ENCODE results near the gene SBK3.

Gene SBK3

DNA sequence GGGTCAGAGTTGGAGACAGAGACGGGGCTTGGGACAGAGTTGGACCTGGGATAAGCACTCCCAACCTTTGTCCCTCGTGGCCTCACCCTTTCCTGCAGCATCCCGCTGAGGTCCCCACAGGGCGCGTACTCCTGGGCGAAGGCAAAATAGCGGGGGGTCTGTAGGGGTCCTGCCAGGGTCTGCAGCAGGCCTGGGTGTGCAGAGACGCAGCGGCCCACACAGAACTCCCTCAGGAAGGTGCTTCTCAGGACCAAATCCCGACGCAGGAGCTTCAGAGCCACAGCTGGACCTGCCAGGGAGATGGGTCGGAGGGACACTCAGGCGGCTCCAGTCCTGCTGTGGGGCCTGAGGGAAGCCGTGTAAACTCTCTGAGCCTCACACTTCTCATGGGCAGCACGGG lies 1.3 kb downstream of the SBK3 start:
- TF ChIP-seq ZFX (IDR thresholded peaks at IDR 0.05; ENCODE audit: borderline replicate concordance): no peak
- TF ChIP-seq, protein P1, sequence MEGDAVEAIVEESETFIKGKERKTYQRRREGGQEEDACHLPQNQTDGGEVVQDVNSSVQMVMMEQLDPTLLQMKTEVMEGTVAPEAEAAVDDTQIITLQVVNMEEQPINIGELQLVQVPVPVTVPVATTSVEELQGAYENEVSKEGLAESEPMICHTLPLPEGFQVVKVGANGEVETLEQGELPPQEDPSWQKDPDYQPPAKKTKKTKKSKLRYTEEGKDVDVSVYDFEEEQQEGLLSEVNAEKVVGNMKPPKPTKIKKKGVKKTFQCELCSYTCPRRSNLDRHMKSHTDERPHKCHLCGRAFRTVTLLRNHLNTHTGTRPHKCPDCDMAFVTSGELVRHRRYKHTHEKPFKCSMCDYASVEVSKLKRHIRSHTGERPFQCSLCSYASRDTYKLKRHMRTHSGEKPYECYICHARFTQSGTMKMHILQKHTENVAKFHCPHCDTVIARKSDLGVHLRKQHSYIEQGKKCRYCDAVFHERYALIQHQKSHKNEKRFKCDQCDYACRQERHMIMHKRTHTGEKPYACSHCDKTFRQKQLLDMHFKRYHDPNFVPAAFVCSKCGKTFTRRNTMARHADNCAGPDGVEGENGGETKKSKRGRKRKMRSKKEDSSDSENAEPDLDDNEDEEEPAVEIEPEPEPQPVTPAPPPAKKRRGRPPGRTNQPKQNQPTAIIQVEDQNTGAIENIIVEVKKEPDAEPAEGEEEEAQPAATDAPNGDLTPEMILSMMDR (IDR thresholded peaks at IDR 0.05): no peak
- H3K27ac ChIP-seq: no peak overlapping the region

DNA sequence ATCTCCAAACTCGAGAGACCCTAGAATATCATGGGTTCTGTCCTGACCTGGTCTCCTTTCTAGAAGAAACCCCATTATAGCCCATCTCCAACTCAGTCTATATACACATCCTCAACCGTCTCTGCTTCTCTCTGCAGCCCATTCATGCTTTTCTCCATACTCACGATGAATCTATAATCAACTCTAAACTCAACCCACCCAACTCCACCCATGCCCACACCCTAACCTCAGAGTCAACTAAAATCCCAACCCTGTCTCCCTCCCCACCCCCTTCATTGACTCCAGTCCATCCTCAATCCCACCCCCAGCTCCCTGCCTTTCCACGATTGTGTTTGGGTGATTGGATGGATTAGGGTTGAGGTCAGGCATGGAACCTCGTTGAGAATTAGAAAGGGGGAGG lies 1.8 kb downstream of the SBK3 start:
- H3K27ac ChIP-seq: no peak overlapping the region
- TF ChIP-seq, protein P1 (IDR thresholded peaks at IDR 0.05): no peak
- TF ChIP-seq ZFX (IDR thresholded peaks at IDR 0.05; ENCODE audit: borderline replicate concordance): no peak

DNA sequence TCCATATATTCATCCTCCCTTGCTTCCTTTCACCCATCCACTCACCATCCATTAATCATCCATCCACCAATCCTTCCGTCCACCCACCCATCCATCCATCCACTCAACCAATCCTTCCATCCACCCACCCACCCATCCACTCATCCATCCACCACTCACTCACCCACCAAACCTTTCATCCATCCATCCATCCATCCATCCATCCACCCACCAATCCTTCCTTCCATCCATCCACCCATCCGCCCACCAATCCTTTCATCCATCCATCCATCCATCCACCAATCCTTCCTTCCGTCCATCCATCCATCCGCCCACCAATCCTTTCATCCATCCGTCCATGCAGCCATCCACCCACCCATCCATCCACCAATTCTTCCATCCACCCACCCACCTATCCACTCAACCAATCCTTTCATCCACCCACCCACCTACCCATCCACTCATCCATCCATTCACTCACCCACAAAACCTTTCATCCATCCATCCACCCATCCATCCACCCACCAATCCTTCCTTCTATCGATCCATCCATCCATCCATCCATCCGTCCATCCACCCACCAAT lies 3.0 kb downstream of the SBK3 start:
- TF ChIP-seq, protein P1 (IDR thresholded peaks at IDR 0.05): no peak
- no peak for TF ChIP-seq ZFX (IDR thresholded peaks at IDR 0.05; ENCODE audit: borderline replicate concordance)
- no peak overlapping the region for H3K27ac ChIP-seq

DNA sequence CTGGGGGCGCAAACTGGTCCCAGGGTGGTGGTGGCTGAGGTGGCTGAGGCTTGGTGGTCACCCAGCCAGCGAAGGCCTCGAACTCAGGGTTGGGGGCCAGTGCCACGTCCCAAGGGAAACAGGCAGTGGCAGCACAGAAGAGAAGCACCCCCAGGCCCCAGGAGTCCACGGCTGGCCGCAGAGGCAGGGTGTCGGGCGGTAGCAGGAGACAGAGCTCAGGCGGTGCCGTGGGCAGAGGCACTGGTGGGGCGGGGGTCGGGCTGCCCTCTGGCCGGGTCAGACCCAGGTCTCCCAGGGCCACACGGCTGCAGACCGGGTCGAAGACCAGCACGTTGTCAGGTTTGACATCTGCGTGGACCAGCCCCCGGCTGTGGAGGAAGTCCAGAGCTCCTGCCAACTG lies 4.3 kb downstream of the SBK3 start:
- no peak for TF ChIP-seq ZFX (IDR thresholded peaks at IDR 0.05; ENCODE audit: borderline replicate concordance)
- TF ChIP-seq, protein P1 (IDR thresholded peaks at IDR 0.05): no peak
- H3K27ac ChIP-seq: no peak overlapping the region

DNA sequence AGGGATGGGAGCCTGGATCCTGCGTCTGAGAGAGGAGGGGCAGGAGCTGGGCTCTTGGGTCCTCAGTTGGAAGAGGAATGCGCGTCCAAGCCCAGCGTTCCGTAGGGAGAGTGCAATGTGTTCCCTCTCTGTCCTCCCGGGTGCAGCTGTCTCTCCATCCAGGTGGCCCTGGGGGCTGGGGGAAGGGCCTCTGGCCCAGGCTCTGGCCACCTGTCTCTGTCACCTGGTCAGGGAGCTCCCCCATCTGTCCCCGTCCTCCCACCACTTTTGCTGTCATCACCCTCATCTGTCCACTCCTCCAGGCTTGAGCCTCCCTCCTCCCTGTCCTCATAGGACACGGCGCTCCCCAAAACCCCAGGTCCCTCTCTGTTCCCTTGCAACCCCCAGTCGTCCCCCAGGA lies 4.7 kb downstream of the SBK3 start:
- no peak overlapping the region for H3K27ac ChIP-seq
- TF ChIP-seq, protein P1 (IDR thresholded peaks at IDR 0.05): no peak
- TF ChIP-seq ZFX (IDR thresholded peaks at IDR 0.05; ENCODE audit: borderline replicate concordance): no peak

DNA sequence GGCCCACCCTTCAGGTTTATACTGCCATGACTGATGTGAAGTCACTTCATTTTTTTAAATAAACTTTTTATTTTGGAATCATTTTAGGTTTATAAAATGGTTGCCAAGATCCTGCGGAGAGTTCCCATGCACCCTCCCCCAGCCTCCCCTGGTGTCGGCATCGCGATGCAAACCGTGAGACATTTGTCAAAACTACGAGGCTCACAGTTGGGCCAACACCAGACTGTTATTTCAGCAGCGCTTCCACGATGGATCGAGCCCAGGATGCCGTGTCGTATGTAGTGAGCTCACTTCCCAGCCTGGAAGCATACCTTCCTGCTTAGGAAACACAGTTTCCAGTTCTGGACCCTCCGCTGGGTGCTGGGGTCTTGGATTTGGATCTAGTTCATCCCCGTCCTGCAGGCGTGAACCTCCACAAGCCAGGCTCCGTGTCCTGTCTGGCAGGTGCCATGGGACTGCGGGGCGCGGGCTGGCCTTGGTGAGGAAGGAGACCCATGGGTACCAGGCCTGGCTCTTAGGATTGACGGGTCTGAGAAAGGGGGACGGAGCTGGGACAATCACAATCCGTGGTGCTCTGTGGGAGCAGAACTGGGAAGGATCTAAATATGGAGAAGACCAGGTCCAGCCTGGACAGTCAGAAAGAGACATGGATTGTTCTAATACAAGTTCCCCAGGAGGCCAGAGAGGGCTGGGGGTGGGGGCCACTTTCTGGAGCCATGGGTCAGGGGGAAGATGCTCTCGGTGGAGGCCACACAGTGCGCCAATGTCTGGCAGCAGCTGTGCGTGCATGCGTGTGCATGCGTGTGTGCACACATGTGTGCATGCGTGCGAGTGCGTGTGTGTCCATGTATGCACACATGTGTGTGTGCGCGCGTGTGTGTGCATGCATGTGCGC lies 6.0 kb downstream of the SBK3 start:
- TF ChIP-seq ZFX (IDR thresholded peaks at IDR 0.05; ENCODE audit: borderline replicate concordance): no peak
- TF ChIP-seq, protein P1 (IDR thresholded peaks at IDR 0.05): no peak
- no peak overlapping the region for H3K27ac ChIP-seq

DNA sequence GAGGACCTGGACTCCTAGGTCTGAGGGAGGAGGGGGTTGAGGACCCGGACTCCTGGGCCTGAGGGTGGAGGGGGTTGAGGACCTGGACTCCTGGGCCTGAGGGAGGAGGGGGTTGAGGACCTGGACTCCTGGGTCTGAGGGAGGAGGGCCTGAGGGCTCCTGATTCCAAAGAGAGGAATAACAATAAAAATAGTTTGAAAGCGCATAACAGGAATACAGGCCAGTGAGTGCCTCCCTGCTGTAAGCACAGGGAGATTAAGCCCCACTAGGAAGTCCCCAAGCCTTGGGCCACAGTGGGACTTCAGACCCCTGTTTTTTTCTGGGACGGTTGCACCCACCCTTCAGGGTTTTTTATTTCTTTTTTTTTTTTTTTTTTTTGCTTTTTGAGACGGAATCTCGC lies 7.2 kb downstream of the SBK3 start:
- TF ChIP-seq, protein P1 (IDR thresholded peaks at IDR 0.05): no peak
- TF ChIP-seq ZFX (IDR thresholded peaks at IDR 0.05; ENCODE audit: borderline replicate concordance): no peak
- H3K27ac ChIP-seq: no peak overlapping the region

Data from 22Rv1 (cell line).